Progenitor cell of endocrine pancreas (in vitro differentiated cells): ENCODE measurements around the gene NTN4. TPM values are rescaled to one million over a fixed set of nuclear protein-coding genes. Genes with fewer than 3 reads are reported as not detected.

Experiments
- DNase-seq: peaks from one replicate; pipeline ENCODE4 v3.0.0; 2021; ENCODE audit warnings: low spot score; ENCODE audit not compliant: unreplicated experiment
- H3K27ac Mint-ChIP-seq: 2 replicates; pipeline ENCODE4 v1.8.0; 2021; ENCODE audit warnings: mild to moderate bottlenecking, moderate library complexity, mixed read lengths
- H3K27me3 Mint-ChIP-seq: 2 replicates; pipeline ENCODE4 v1.8.0; 2021; ENCODE audit warnings: mixed read lengths
- H3K36me3 Mint-ChIP-seq: 2 replicates; pipeline ENCODE4 v1.8.0; 2022; ENCODE audit warnings: mixed read lengths; ENCODE audit not compliant: insufficient read depth
- H3K4me1 Mint-ChIP-seq: 2 replicates; pipeline ENCODE4 v1.8.0; 2021; ENCODE audit warnings: low read depth, mixed read lengths
- H3K4me3 Mint-ChIP-seq: 2 replicates; pipeline ENCODE4 v1.8.0; 2021; ENCODE audit warnings: low read depth, mild to moderate bottlenecking, moderate library complexity, mixed read lengths
- H3K9me3 Mint-ChIP-seq: 2 replicates; pipeline ENCODE4 v1.8.0; 2021; ENCODE audit warnings: low read depth, mixed read lengths
- CTCF ChIP-seq: fragments of 200-600 bp; sonication (generic); IDR thresholded peaks from one replicate; pipeline ENCODE4 v1.5.0; 2021; ENCODE audit warnings: antibody characterized with exemption, mild to moderate bottlenecking; ENCODE audit not compliant: unreplicated experiment
- total RNA-seq: library from RNA; stranded (reverse); gene quantifications from 2 replicates; pipeline ENCODE4 v1.2.1, GENCODE V29; 2021

Gene NTN4
- total RNA-seq, 1 donor from 2014 or later, result 7.4 TPM

GRCh38 chr12:95731519-95731958, 59.0 kb downstream of the NTN4 start:
- no peak for TF ChIP-seq CTCF
- no peak overlapping the region for H3K27ac Mint-ChIP-seq
- DNase-seq, result no peak

GRCh38 chr12:95730457-95730856, 60.1 kb downstream of the NTN4 start:
- Mint-ChIP-seq H3K4me3 (no peak overlapping the region), H3K4me1 (peaks cover 2% of the 10 kb centered on the region), H3K9me3 (peaks cover 13% of the 10 kb centered on the region), H3K36me3 (peaks cover 4% of the 10 kb centered on the region), H3K27ac (no peak overlapping the region), H3K27me3 (no peaks in the 10 kb centered on the region)
- no peak for TF ChIP-seq CTCF
- no peak for DNase-seq

More at GRCh38 chr12:95731519-95731958, 59.0 kb downstream of the NTN4 start:
- no peak overlapping the region for H3K4me3 Mint-ChIP-seq
- peaks cover 4% of the 10 kb centered on the region for H3K36me3 Mint-ChIP-seq
- no peaks in the 10 kb centered on the region for H3K4me1 Mint-ChIP-seq
- H3K27me3 Mint-ChIP-seq, result no peaks in the 10 kb centered on the region
- H3K9me3 Mint-ChIP-seq, result peaks cover 8% of the 10 kb centered on the region

GRCh38 chr12:95726903-95727302, 63.7 kb downstream of the NTN4 start:
- H3K9me3 Mint-ChIP-seq, result peaks cover 13% of the 10 kb centered on the region
- no peak for TF ChIP-seq CTCF
- no peak overlapping the region for H3K27ac Mint-ChIP-seq
- DNase-seq, result no peak
- peaks cover 4% of the 10 kb centered on the region for H3K36me3 Mint-ChIP-seq
- no peaks in the 10 kb centered on the region for H3K27me3 Mint-ChIP-seq
- H3K4me1 Mint-ChIP-seq, result peaks cover 8% of the 10 kb centered on the region
- no peak overlapping the region for H3K4me3 Mint-ChIP-seq

- Mint-ChIP-seq H3K4me1 (peaks cover 10% of the 10 kb centered on the region), H3K4me3 (no peak overlapping the region), H3K9me3 (peaks cover 13% of the 10 kb centered on the region), H3K27ac (no peak overlapping the region), H3K27me3 (no peaks in the 10 kb centered on the region), H3K36me3 (peaks cover 4% of the 10 kb centered on the region)
- no peak for TF ChIP-seq CTCF
- no peak for DNase-seq
These were observed 65.8 kb downstream of the NTN4 start for GRCh38 chr12:95724767-95725166.

GRCh38 chr12:95723693-95724384, 66.7 kb downstream of the NTN4 start:
- Mint-ChIP-seq H3K4me3 (no peak overlapping the region), H3K27me3 (no peaks in the 10 kb centered on the region), H3K4me1 (peaks cover 10% of the 10 kb centered on the region), H3K9me3 (peaks cover 13% of the 10 kb centered on the region), H3K36me3 (peaks cover 4% of the 10 kb centered on the region), H3K27ac (no peak overlapping the region)
- TF ChIP-seq CTCF, result no peak
- DNase-seq, result no peak
